ENCODE results near the gene NELL1.

NELL1 gene

GRCh38 chr11:20647976-20648565, 21.3 kb upstream of the NELL1 start:
- TF ChIP-seq GATA3 (IDR thresholded peaks at IDR 0.05; ENCODE audit: low read depth, low read length) (no peak), GATA2 (IDR thresholded peaks at IDR 0.05; ENCODE audit: low read depth, low read length) (no peak)

GRCh38 chr11:20652150-20652806, 17.1 kb upstream of the NELL1 start:
- TF ChIP-seq GATA2 (IDR thresholded peaks at IDR 0.05; ENCODE audit: low read depth, low read length), result no peak
- no peak for TF ChIP-seq GATA3 (IDR thresholded peaks at IDR 0.05; ENCODE audit: low read depth, low read length)

- TF ChIP-seq GATA3 (IDR thresholded peaks at IDR 0.05; ENCODE audit: low read depth, low read length) (no peak), GATA2 (IDR thresholded peaks at IDR 0.05; ENCODE audit: low read depth, low read length) (no peak)
Measured at GRCh38 chr11:20654038-20654437, 15.3 kb upstream of the NELL1 start.

- TF ChIP-seq GATA3 (IDR thresholded peaks at IDR 0.05; ENCODE audit: low read depth, low read length), result no peak
- no peak for TF ChIP-seq GATA2 (IDR thresholded peaks at IDR 0.05; ENCODE audit: low read depth, low read length)
Measured at GRCh38 chr11:20656901-20657300, 12.5 kb upstream of the NELL1 start.

- TF ChIP-seq GATA3 (IDR thresholded peaks at IDR 0.05; ENCODE audit: low read depth, low read length) (no peak), GATA2 (IDR thresholded peaks at IDR 0.05; ENCODE audit: low read depth, low read length) (no peak)
Measured at GRCh38 chr11:20658135-20658534, 11.3 kb upstream of the NELL1 start.

- TF ChIP-seq GATA3 (IDR thresholded peaks at IDR 0.05; ENCODE audit: low read depth, low read length) (no peak), GATA2 (IDR thresholded peaks at IDR 0.05; ENCODE audit: low read depth, low read length) (no peak)
Measured at GRCh38 chr11:20661445-20661844, 7.9 kb upstream of the NELL1 start.

GRCh38 chr11:20661850-20662249, 7.5 kb upstream of the NELL1 start:
- TF ChIP-seq GATA3 (IDR thresholded peaks at IDR 0.05; ENCODE audit: low read depth, low read length) (no peak), GATA2 (IDR thresholded peaks at IDR 0.05; ENCODE audit: low read depth, low read length) (no peak)

GRCh38 chr11:20668131-20668809, 1.1 kb upstream of the NELL1 start:
- TF ChIP-seq GATA2 (IDR thresholded peaks at IDR 0.05; ENCODE audit: low read depth, low read length) (no peak), GATA3 (IDR thresholded peaks at IDR 0.05; ENCODE audit: low read depth, low read length) (no peak)

GRCh38 chr11:20669820-20670684, 666 bp downstream of the NELL1 start:
- TF ChIP-seq GATA2 (IDR thresholded peaks at IDR 0.05; ENCODE audit: low read depth, low read length) (no peak), GATA3 (IDR thresholded peaks at IDR 0.05; ENCODE audit: low read depth, low read length) (no peak)

GRCh38 chr11:20670932-20671403, 1.6 kb downstream of the NELL1 start:
- TF ChIP-seq GATA2 (IDR thresholded peaks at IDR 0.05; ENCODE audit: low read depth, low read length) (no peak), GATA3 (IDR thresholded peaks at IDR 0.05; ENCODE audit: low read depth, low read length) (no peak)

GRCh38 chr11:20671856-20672546, 2.6 kb downstream of the NELL1 start:
- TF ChIP-seq GATA2 (IDR thresholded peaks at IDR 0.05; ENCODE audit: low read depth, low read length) (peak; percentile 85), GATA3 (IDR thresholded peaks at IDR 0.05; ENCODE audit: low read depth, low read length) (peak; percentile 93)

- no peak for TF ChIP-seq GATA2 (IDR thresholded peaks at IDR 0.05; ENCODE audit: low read depth, low read length)
- peak; percentile 2; the same call in 1 of the 2 replicates for TF ChIP-seq GATA3 (IDR thresholded peaks at IDR 0.05; ENCODE audit: low read depth, low read length)
Measured at GRCh38 chr11:20672575-20672974, 3.2 kb downstream of the NELL1 start.

GRCh38 chr11:20676658-20677057, 7.3 kb downstream of the NELL1 start:
- TF ChIP-seq GATA3 (IDR thresholded peaks at IDR 0.05; ENCODE audit: low read depth, low read length), result peak; percentile 42; the same call in 1 of the 2 replicates
- 0 out of 2 replicates have a peak, but pooled peaks have one; percentile 42 for TF ChIP-seq GATA2 (IDR thresholded peaks at IDR 0.05; ENCODE audit: low read depth, low read length)
